Naive thymus-derived CD4-positive, alpha-beta T cell (primary cell): ENCODE results near the gene GALNT10. TPM values are rescaled to one million over a fixed set of nuclear protein-coding genes. Genes with fewer than 3 reads are reported as not detected.
"Not testable (repeated sequence)": the region's sequence is repeated elsewhere in the genome, so short reads cannot be mapped to it uniquely, and the experiment has no call there.

Source experiments
- ATAC-seq: fragments of 150-1000 bp; cut with Tn5 transposase; 2 replicates; pipeline ENCODE4 v1.10.0; 2021; ENCODE audit warnings: mild to moderate bottlenecking, moderate library complexity
- CTCF ChIA-PET: fragments of 350-600 bp; sonication (Branson Sonifier 250); formaldehyde crosslinking; loops from one replicate; lab custom pipeline; 2021; ENCODE audit warnings: antibody characterized with exemption; lab: Charles Lee
- POLR2A ChIA-PET: fragments of 350-600 bp; sonication (Branson Sonifier 250); formaldehyde crosslinking; loops from one replicate; lab custom pipeline; 2021; ENCODE audit warnings: antibody characterized with exemption, inconsistent platforms; lab: Charles Lee
- DNase-seq, 9 donors: peaks; one replicate each; pipeline versions ENCODE4 v3.0.0 to v3.0.0-alpha.2; 2020 to 2022; ENCODE audit warnings: mixed read lengths in 1 of 9
- H3K27ac ChIP-seq: one replicate; pipeline ENCODE4 v1.7.0; 2013; ENCODE audit warnings: mild to moderate bottlenecking, low read depth, low read length, moderate library complexity
- H3K27me3 ChIP-seq, 2 donors: one replicate each; pipeline ENCODE4 v1.7.0; 2013; ENCODE audit warnings: low read length in 2 of 2, mild to moderate bottlenecking in 2 of 2, moderate library complexity in 2 of 2; ENCODE audit not compliant: control insufficient read depth in 2 of 2, insufficient read depth in 2 of 2
- H3K36me3 ChIP-seq, 3 experiments: 1 replicate in 2 of 3; 2 replicates in 1 of 3; pipeline ENCODE4 v1.7.0; 2013; ENCODE audit warnings: low read length in 3 of 3, mild to moderate bottlenecking in 3 of 3, moderate library complexity in 1 of 3; ENCODE audit not compliant: insufficient read depth in 3 of 3, control insufficient read depth in 2 of 3
- H3K4me1 ChIP-seq, 2 donors: one replicate each; pipeline ENCODE4 v1.7.0; 2013; ENCODE audit warnings: low read length in 2 of 2, mild to moderate bottlenecking in 2 of 2, moderate library complexity in 1 of 2; ENCODE audit not compliant: control insufficient read depth in 2 of 2, insufficient read depth in 2 of 2
- H3K4me3 ChIP-seq: 2 replicates; pipeline ENCODE4 v1.7.0; 2013; ENCODE audit warnings: mild to moderate bottlenecking, low read length
- H3K9me3 ChIP-seq, 3 experiments: 1 replicate in 2 of 3; 2 replicates in 1 of 3; pipeline ENCODE4 v1.7.0; 2013; ENCODE audit warnings: low read length in 3 of 3; ENCODE audit not compliant: control insufficient read depth in 2 of 3
- H3K27ac Mint-ChIP-seq, 9 donors: one replicate each; pipeline ENCODE4 v1.8.0; 2020 to 2022; ENCODE audit warnings: mixed read lengths in 9 of 9, mild to moderate bottlenecking in 8 of 9, moderate library complexity in 5 of 9, inconsistent platforms in 2 of 9
- H3K27me3 Mint-ChIP-seq, 5 donors: one replicate each; pipeline ENCODE4 v1.8.0; 2021 to 2022; ENCODE audit warnings: mixed read lengths in 5 of 5, mild to moderate bottlenecking in 1 of 5
- H3K36me3 Mint-ChIP-seq, 5 donors: one replicate each; pipeline ENCODE4 v1.8.0; 2020 to 2022; ENCODE audit warnings: mixed read lengths in 5 of 5, mild to moderate bottlenecking in 3 of 5, inconsistent platforms in 1 of 5
- H3K4me1 Mint-ChIP-seq, 7 donors: one replicate each; pipeline ENCODE4 v1.8.0; 2020 to 2022; ENCODE audit warnings: mixed read lengths in 7 of 7, mild to moderate bottlenecking in 3 of 7, inconsistent platforms in 1 of 7
- H3K4me3 Mint-ChIP-seq, 10 donors: one replicate each; pipeline ENCODE4 v1.8.0; 2020 to 2022; ENCODE audit warnings: mild to moderate bottlenecking in 10 of 10, mixed read lengths in 10 of 10, moderate library complexity in 6 of 10, inconsistent platforms in 2 of 10
- H3K9me3 Mint-ChIP-seq, 11 donors: one replicate each; pipeline ENCODE4 v1.8.0; 2020 to 2022; ENCODE audit warnings: mixed read lengths in 11 of 11, mild to moderate bottlenecking in 4 of 11, inconsistent platforms in 1 of 11, moderate library complexity in 1 of 11
- intact Hi-C, 2 donors: fragments of 100-400 bp; cut with micrococcal nuclease; formaldehyde crosslinking; loops; one replicate each; pipeline ENCODE4 v1.15.1; 2023
- polyA plus RNA-seq, 2 donors: library from polyadenylated mRNA; unstranded; fragments of 300-500 nt; fragmentation: Illumina TruSeq; gene quantifications; one replicate each; pipeline ENCODE4 v1.2.3, GENCODE V29; 2021
- total RNA-seq, 6 experiments: library from RNA in 5 of 6; stranded (reverse) in 5 of 6; gene quantifications; 1 replicate in 5 of 6; 2 replicates in 1 of 6; pipeline ENCODE4 v1.2.3 and lab custom pipeline; 2021 to 2026

GALNT10 gene
- total and polyA plus RNA-seq, 7 experiments from 2014 or later: 6.2 to 56.4 (median 24.8) TPM

DNA sequence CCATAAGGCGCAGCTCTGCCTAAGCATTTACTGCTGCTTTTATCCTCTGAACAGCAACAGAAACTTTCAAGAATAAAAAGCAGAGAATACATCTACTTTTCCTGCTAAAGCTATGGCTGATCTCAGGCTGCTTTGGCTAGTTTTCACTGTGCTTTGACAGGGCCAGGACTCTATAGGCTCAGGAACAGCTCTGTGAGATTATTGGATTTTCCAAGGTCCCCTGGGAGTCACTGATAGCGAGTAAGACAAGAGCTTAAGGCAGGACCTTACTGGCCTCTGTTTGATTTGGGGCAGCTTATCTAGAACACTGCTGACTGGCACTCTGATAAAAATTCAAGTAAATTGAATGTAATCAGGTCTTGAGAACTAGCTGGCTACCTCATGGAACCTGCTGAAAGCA, 40.1 kb upstream of the GALNT10 start:
- H3K27ac Mint-ChIP-seq, H3K4me3 ChIP-seq, CTCF ChIA-PET, H3K9me3 ChIP-seq, H3K36me3 Mint-ChIP-seq, intact Hi-C loops, H3K36me3 ChIP-seq, H3K4me1 ChIP-seq, DNase-seq, POLR2A ChIA-PET, H3K9me3 Mint-ChIP-seq, H3K27ac ChIP-seq, H3K4me1 Mint-ChIP-seq, H3K4me3 Mint-ChIP-seq, ATAC-seq, H3K27me3 ChIP-seq: not testable (repeated sequence)
- peaks cover 13 to 33% (median 19%) of the 10 kb centered on the region in 5 donors for H3K27me3 Mint-ChIP-seq

DNA sequence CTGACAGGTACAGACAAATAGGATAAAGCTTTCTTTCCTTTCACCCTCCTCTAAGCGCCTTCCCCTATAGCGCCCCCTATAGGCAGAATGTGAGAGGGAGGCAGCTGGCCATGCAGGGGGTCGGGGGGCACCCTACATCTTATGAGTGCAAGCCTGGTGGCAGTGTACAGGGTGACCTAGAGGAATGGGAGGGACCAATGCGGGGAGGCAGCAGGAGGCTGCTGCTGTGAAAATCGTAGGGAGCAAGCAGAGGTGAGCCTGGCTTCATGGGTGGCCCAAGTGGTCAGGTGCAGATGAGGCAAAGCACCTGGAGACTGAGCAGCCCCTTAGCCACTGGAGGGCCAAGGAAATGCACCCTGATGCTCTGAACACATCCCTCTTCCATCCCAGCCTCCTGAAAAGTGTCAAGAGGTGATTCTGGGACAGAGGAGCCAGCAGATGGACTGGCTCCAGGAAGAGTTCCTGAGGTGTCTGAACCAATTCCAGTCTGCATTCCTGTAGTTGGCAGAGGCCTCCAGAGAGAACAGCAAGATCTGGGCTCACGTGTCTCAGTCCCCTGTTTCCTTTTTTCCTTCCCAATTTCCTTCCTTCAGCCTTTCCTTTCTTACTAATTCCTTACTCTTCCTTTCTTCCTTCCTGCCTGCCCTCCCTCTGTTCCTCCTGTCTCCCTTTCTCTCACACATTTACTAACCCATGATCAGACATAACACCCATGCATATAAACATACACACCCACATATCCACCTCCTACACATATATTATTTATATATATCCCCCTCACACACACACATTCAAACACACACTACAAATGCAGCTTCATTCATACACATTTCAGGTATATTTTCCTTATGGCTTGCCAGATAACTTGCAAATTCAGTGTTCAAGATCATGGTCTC, 32.8 kb upstream of the GALNT10 start:
- CTCF ChIA-PET: no interaction called here
- Mint-ChIP-seq H3K4me1 (no peaks in the 10 kb centered on the region), H3K4me3 (no peak overlapping the region), H3K27me3 (peaks cover 17 to 70% (median 23%) of the 10 kb centered on the region in 5 donors), H3K27ac (no peak overlapping the region), H3K36me3 (no peaks in the 10 kb centered on the region), H3K9me3 (no peaks in the 10 kb centered on the region)
- H3K36me3 ChIP-seq: no peaks in the 10 kb centered on the region
- intact Hi-C loops: no loop called here
- no peaks in the 10 kb centered on the region for H3K9me3 ChIP-seq
- ATAC-seq: no peak
- POLR2A ChIA-PET: no interaction called here
- H3K27me3 ChIP-seq: no peaks in the 10 kb centered on the region
- no peak overlapping the region for H3K27ac ChIP-seq
- no peak for DNase-seq
- H3K4me3 ChIP-seq: no peak overlapping the region
- no peaks in the 10 kb centered on the region for H3K4me1 ChIP-seq

GRCh38 chr5:154158379-154158737, 32.2 kb upstream of the GALNT10 start:
- Histone ChIP-seq H3K36me3 (no peaks in the 10 kb centered on the region), H3K27me3 (no peaks in the 10 kb centered on the region), H3K27ac (no peak overlapping the region), H3K4me3 (no peak overlapping the region), H3K4me1 (no peaks in the 10 kb centered on the region), H3K9me3 (no peaks in the 10 kb centered on the region)
- POLR2A ChIA-PET: no interaction called here
- H3K27me3 Mint-ChIP-seq: peaks cover 17 to 69% (median 20%) of the 10 kb centered on the region in 5 donors
- H3K4me1 Mint-ChIP-seq: no peaks in the 10 kb centered on the region
- ATAC-seq: no peak
- no peak for DNase-seq
- no peaks in the 10 kb centered on the region for H3K36me3 Mint-ChIP-seq
- CTCF ChIA-PET: no interaction called here
- intact Hi-C loops: no loop called here
- H3K4me3 Mint-ChIP-seq: no peak overlapping the region
- no peak overlapping the region for H3K27ac Mint-ChIP-seq
- no peaks in the 10 kb centered on the region for H3K9me3 Mint-ChIP-seq

GRCh38 chr5:154159343-154159742, 31.2 kb upstream of the GALNT10 start:
- H3K4me1 ChIP-seq: no peaks in the 10 kb centered on the region
- Mint-ChIP-seq H3K27me3 (peaks cover 21 to 74% (median 23%) of the 10 kb centered on the region in 5 donors), H3K36me3 (no peaks in the 10 kb centered on the region), H3K4me1 (no peaks in the 10 kb centered on the region), H3K27ac (no peak overlapping the region), H3K4me3 (no peak overlapping the region), H3K9me3 (no peaks in the 10 kb centered on the region)
- ChIA-PET CTCF (no interaction called here), POLR2A (no interaction called here)
- intact Hi-C loops: no loop called here
- no peak overlapping the region for H3K27ac ChIP-seq
- no peaks in the 10 kb centered on the region for H3K9me3 ChIP-seq
- no peak for DNase-seq
- no peaks in the 10 kb centered on the region for H3K36me3 ChIP-seq
- no peak overlapping the region for H3K4me3 ChIP-seq
- no peaks in the 10 kb centered on the region for H3K27me3 ChIP-seq
- no peak for ATAC-seq

- no peaks in the 10 kb centered on the region for H3K27me3 ChIP-seq
- Mint-ChIP-seq H3K27me3 (peaks cover 23 to 71% (median 32%) of the 10 kb centered on the region in 5 donors), H3K4me1 (no peaks in the 10 kb centered on the region), H3K27ac (peak overlapping the region in 1 of 9 donors; percentile 29), H3K36me3 (no peaks in the 10 kb centered on the region), H3K4me3 (no peak overlapping the region), H3K9me3 (no peaks in the 10 kb centered on the region)
- ATAC-seq (no peak), DNase-seq (no peak)
- intact Hi-C loops: no loop called here
- ChIA-PET POLR2A (no interaction called here), CTCF (no interaction called here)
- no peaks in the 10 kb centered on the region for H3K4me1 ChIP-seq
- H3K4me3 ChIP-seq: no peak overlapping the region
- H3K27ac ChIP-seq: no peak overlapping the region
- no peaks in the 10 kb centered on the region for H3K9me3 ChIP-seq
- no peaks in the 10 kb centered on the region for H3K36me3 ChIP-seq
These were observed 27.9 kb upstream of the GALNT10 start for GRCh38 chr5:154162539-154163151.

GRCh38 chr5:154163327-154164248, 26.9 kb upstream of the GALNT10 start:
- H3K27me3 Mint-ChIP-seq: peaks cover 17 to 63% (median 25%) of the 10 kb centered on the region in 5 donors
- ChIA-PET POLR2A (no interaction called here), CTCF (interaction anchor here (0.6 kb wide), 1 partner anchor 12 kb away, joined by 3 read pairs; no protein-coding TSS in a partner anchor)
- no peak overlapping the region for H3K27ac ChIP-seq
- ATAC-seq: no peak
- H3K27ac Mint-ChIP-seq: no peak overlapping the region
- no peaks in the 10 kb centered on the region for H3K27me3 ChIP-seq
- no peaks in the 10 kb centered on the region for H3K36me3 ChIP-seq
- no peak overlapping the region for H3K4me3 Mint-ChIP-seq
- no peak for DNase-seq
- no peaks in the 10 kb centered on the region for H3K4me1 Mint-ChIP-seq
- H3K9me3 Mint-ChIP-seq: no peaks in the 10 kb centered on the region
- no peak overlapping the region for H3K4me3 ChIP-seq
- intact Hi-C loops: no loop called here
- no peaks in the 10 kb centered on the region for H3K36me3 Mint-ChIP-seq
- no peaks in the 10 kb centered on the region for H3K9me3 ChIP-seq
- H3K4me1 ChIP-seq: no peaks in the 10 kb centered on the region
